ENCODE data around the gene LPCAT1. TPM values are rescaled to one million over a fixed set of nuclear protein-coding genes. Genes with fewer than 3 reads are reported as not detected.

LPCAT1 gene
- total RNA-seq, 3 donors from 2014 or later (not counting 1 experiment from before 2014, with no cell fraction given): 196 to 302 (median 252) TPM

DNA sequence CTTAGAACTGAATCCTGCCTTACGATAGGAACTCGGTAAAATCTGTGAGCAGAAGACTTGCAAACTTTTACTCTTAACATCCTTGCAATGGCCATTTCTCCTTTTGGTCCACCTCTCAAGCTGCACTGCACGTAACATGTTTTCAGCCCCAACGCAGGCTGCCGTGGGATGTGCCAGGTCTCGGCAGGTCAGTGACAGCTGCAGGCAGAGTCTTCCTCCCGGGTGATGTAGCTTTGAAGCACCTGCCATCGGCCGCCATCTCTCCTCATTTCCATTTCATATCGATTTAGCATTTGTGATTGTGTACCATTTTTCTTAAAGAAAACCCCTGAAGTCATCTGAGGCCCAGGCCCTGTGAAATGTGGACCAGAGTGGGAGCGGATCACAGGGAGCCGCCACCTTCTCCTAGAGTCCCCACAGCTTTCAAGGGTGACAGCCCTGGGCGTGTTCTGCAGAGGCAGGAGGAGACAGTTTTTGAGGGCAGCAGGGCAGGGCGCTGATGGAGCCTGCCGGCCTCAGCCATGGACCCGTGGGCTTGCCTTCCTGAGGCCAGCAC, 25.8 kb upstream of the LPCAT1 start:
- ATAC-seq: no peak
- DNase-seq: no peak
- H3K27me3 Mint-ChIP-seq (ENCODE audit: low read depth in 2 of 2): peaks cover 6 to 7% of the 10 kb centered on the region in 2 donors
- Histone ChIP-seq H3K27me3 (ENCODE audit: control insufficient read depth, insufficient read depth, low read length) (no peaks in the 10 kb centered on the region), H3K4me3 (ENCODE audit: low read length) (no peak overlapping the region), H3K4me1 (ENCODE audit: control insufficient read depth, insufficient read depth, low read length) (no peaks in the 10 kb centered on the region), H3K27ac (ENCODE audit: low read length) (no peak overlapping the region), H3K9me3 (ENCODE audit: control insufficient read depth, insufficient read depth, low read length) (no peaks in the 10 kb centered on the region), H3K36me3 (ENCODE audit: control insufficient read depth, insufficient read depth, low read length) (no peaks in the 10 kb centered on the region)
- TF ChIP-seq, protein P1, sequence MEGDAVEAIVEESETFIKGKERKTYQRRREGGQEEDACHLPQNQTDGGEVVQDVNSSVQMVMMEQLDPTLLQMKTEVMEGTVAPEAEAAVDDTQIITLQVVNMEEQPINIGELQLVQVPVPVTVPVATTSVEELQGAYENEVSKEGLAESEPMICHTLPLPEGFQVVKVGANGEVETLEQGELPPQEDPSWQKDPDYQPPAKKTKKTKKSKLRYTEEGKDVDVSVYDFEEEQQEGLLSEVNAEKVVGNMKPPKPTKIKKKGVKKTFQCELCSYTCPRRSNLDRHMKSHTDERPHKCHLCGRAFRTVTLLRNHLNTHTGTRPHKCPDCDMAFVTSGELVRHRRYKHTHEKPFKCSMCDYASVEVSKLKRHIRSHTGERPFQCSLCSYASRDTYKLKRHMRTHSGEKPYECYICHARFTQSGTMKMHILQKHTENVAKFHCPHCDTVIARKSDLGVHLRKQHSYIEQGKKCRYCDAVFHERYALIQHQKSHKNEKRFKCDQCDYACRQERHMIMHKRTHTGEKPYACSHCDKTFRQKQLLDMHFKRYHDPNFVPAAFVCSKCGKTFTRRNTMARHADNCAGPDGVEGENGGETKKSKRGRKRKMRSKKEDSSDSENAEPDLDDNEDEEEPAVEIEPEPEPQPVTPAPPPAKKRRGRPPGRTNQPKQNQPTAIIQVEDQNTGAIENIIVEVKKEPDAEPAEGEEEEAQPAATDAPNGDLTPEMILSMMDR (IDR thresholded peaks at IDR 0.05): no peak
- whole genome bisulfite sequencing (ENCODE audit: insufficient coverage): 87% methylated on average over 16 of the region's 16 CpGs
- H3K36me3 Mint-ChIP-seq: no peaks in the 10 kb centered on the region
- intact Hi-C loops (cut with micrococcal nuclease): no loop called here
- H3K27ac Mint-ChIP-seq: no peak overlapping the region
- H3K9me3 Mint-ChIP-seq: no peaks in the 10 kb centered on the region
- H3K4me3 Mint-ChIP-seq: no peak overlapping the region
- H3K4me1 Mint-ChIP-seq: peaks cover 10% of the 10 kb centered on the region in 2 donors

DNA sequence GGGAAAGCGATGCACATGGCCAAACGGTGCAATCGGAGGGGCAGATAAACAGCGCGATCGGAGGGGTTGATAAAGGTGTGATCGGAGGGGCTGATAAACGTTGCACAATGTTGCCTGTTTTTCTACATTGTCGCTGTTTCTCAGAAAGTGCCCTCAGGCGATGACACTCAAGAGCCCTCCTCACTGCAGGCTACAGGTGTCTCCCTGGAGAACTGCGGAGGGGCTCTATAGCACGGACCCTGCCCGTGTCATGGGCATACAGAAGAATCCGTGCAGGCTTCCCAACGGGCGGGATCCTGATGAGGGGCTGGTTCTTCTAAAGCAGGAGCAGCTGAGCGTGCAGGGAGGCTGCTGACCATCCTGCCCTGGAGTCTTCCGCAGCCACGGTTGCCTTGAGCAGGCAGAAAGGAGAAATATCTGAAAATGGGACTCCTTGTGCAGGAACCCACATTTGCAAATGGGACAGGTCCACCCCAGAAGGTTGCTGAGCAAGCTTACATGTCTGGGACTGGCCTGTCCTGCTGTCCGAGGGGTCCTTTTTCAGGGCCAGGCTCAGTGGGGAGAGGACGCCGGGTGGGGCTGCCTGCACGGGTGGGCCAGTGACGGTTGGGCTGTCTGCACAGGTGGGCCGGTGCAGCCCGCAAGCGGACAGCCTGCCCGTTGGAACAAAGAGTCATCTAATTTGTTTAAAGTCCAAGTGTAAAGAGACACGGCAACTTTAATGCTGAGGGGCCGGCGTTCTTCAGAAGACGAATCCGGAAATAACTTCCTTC, 25.1 kb upstream of the LPCAT1 start:
- WGBS (ENCODE audit: insufficient coverage): 92% methylated on average over 33 of the region's 33 CpGs
- peaks cover 6 to 7% of the 10 kb centered on the region in 2 donors for H3K27me3 Mint-ChIP-seq (ENCODE audit: low read depth in 2 of 2)
- Histone ChIP-seq H3K36me3 (ENCODE audit: control insufficient read depth, insufficient read depth, low read length) (no peaks in the 10 kb centered on the region), H3K9me3 (ENCODE audit: control insufficient read depth, insufficient read depth, low read length) (no peaks in the 10 kb centered on the region), H3K4me3 (ENCODE audit: low read length) (no peak overlapping the region), H3K4me1 (ENCODE audit: control insufficient read depth, insufficient read depth, low read length) (no peaks in the 10 kb centered on the region), H3K27ac (ENCODE audit: low read length) (no peak overlapping the region), H3K27me3 (ENCODE audit: control insufficient read depth, insufficient read depth, low read length) (no peaks in the 10 kb centered on the region)
- peaks cover 10% of the 10 kb centered on the region in 2 donors for H3K4me1 Mint-ChIP-seq
- intact Hi-C loops (cut with micrococcal nuclease): no loop called here
- no peak overlapping the region for H3K4me3 Mint-ChIP-seq
- ATAC-seq (no peak), DNase-seq (no peak)
- no peak overlapping the region for H3K27ac Mint-ChIP-seq
- TF ChIP-seq, protein P1 (IDR thresholded peaks at IDR 0.05): no peak
- H3K36me3 Mint-ChIP-seq: no peaks in the 10 kb centered on the region
- no peaks in the 10 kb centered on the region for H3K9me3 Mint-ChIP-seq

DNA sequence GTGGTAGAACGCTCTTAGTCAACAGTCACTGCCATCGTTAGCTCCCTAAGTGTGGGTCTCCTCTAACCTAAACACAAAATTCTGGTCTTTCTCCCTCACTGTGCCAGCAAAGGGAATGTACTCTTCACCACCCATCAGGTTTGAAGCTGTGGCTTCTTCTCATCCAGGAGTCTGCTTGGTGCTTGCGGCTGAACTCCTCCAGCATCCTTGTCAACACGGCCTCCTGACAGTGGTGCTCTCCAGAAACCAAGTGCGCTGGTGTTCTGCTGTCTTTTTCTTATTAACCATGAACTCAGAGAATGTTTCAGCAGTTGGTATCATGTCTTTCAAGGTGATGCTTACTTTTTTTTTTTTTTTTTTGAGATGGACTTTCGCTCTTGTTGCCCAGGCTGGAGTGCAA, 23.9 kb upstream of the LPCAT1 start:
- no peak overlapping the region for H3K4me3 ChIP-seq (ENCODE audit: low read length)
- no peaks in the 10 kb centered on the region for H3K4me1 ChIP-seq (ENCODE audit: control insufficient read depth, insufficient read depth, low read length)
- H3K4me1 Mint-ChIP-seq: peaks cover 10% of the 10 kb centered on the region in 2 donors
- 99% methylated on average over 5 of the region's 6 CpGs for WGBS (ENCODE audit: insufficient coverage)
- peaks cover 6 to 7% of the 10 kb centered on the region in 2 donors for H3K27me3 Mint-ChIP-seq (ENCODE audit: low read depth in 2 of 2)
- H3K36me3 Mint-ChIP-seq: no peaks in the 10 kb centered on the region
- no peaks in the 10 kb centered on the region for H3K36me3 ChIP-seq (ENCODE audit: control insufficient read depth, insufficient read depth, low read length)
- no peak overlapping the region for H3K4me3 Mint-ChIP-seq
- TF ChIP-seq, protein P1 (IDR thresholded peaks at IDR 0.05): no peak
- ATAC-seq (no peak), DNase-seq (no peak)
- H3K27ac ChIP-seq (ENCODE audit: low read length): no peak overlapping the region
- no peaks in the 10 kb centered on the region for H3K9me3 Mint-ChIP-seq
- no peaks in the 10 kb centered on the region for H3K27me3 ChIP-seq (ENCODE audit: control insufficient read depth, insufficient read depth, low read length)
- intact Hi-C loops (cut with micrococcal nuclease): no loop called here
- no peaks in the 10 kb centered on the region for H3K9me3 ChIP-seq (ENCODE audit: control insufficient read depth, insufficient read depth, low read length)
- no peak overlapping the region for H3K27ac Mint-ChIP-seq
